Left renal cortex interstitium (tissue), 4 donors: Measurements from ENCODE around the gene CPB1. TPM values are rescaled to one million over a fixed set of nuclear protein-coding genes. Genes with fewer than 3 reads are reported as not detected.

ENCODE experiments used
- DNase-seq, 4 donors: peaks; one replicate each; pipeline ENCODE4 v3.0.0-alpha.2; 2013; ENCODE audit warnings: low read depth in 4 of 4, low spot score in 2 of 4, missing footprints in 1 of 4
- polyA plus RNA-seq, 4 donors: library from polyadenylated mRNA; unstranded; fragments of 120-200 nt; gene quantifications; one replicate each; pipeline ENCODE4 v1.2.1, GENCODE V29; 2013; ENCODE audit not compliant: insufficient read length in 4 of 4

Gene CPB1
- polyA plus RNA-seq, 4 donors = 0.71 to 1.1 (median 0.79) TPM

- DNase-seq = no peak
Observed at GRCh38 chr3:148879256-148879655, 51.6 kb downstream of the CPB1 start.

GRCh38 chr3:148880681-148881080 is 53.1 kb downstream of the CPB1 start:
- no peak for DNase-seq

- DNase-seq = no peak
Observed at GRCh38 chr3:148881286-148881685, 53.7 kb downstream of the CPB1 start.

- DNase-seq = no peak
Observed at GRCh38 chr3:148882288-148882687, 54.7 kb downstream of the CPB1 start.

- no peak for DNase-seq
Observed at GRCh38 chr3:148883163-148883562, 55.6 kb downstream of the CPB1 start.

GRCh38 chr3:148884261-148884660 is 56.6 kb downstream of the CPB1 start:
- DNase-seq = no peak

GRCh38 chr3:148889828-148890227 is 62.2 kb downstream of the CPB1 start:
- DNase-seq = no peak

- DNase-seq = no peak
Observed at GRCh38 chr3:148896062-148896461, 68.5 kb downstream of the CPB1 start.

- no peak for DNase-seq
Observed at GRCh38 chr3:148901987-148902791, 74.6 kb downstream of the CPB1 start.

- no peak for DNase-seq
Observed at GRCh38 chr3:148903022-148903442, 75.4 kb downstream of the CPB1 start.

- no peak for DNase-seq
Observed at GRCh38 chr3:148903941-148904340, 76.3 kb downstream of the CPB1 start.

- DNase-seq = no peak
Observed at GRCh38 chr3:148906667-148907066, 79.1 kb downstream of the CPB1 start.

Other genes with a start within 250 kb of the CPB1 start
- 10 to 100 TPM; 17.7 to 23.9 (median 20.7) TPM for gene AGTR1, start 129.9 kb upstream of the CPB1 start, polyA plus RNA-seq
- gene CPA3, start 37.5 kb downstream of the CPB1 start, polyA plus RNA-seq = under 1 TPM; 0.19 to 0.64 (median 0.46) TPM
- 10 to 100 TPM; 23.0 to 32.2 (median 29.3) TPM for gene GYG1, start 163.7 kb downstream of the CPB1 start, polyA plus RNA-seq